OCI-M2 (cell line): Measurements from ENCODE around the gene TMEM247.

ENCODE experiments used
- DNase-seq: peaks from one replicate; lab custom pipeline; 2025; ENCODE audit not compliant: unreplicated experiment; lab: John Stamatoyannopoulos, UW

TMEM247 gene

GRCh38 chr2:46488389-46488788, 9.0 kb downstream of the TMEM247 start:
- no peak for DNase-seq

- DNase-seq: no peak
Measured at GRCh38 chr2:46489423-46490174, 10.2 kb downstream of the TMEM247 start.

- no peak for DNase-seq
Measured at GRCh38 chr2:46490521-46491141, 11.3 kb downstream of the TMEM247 start.

GRCh38 chr2:46492301-46492700, 12.9 kb downstream of the TMEM247 start:
- no peak for DNase-seq

GRCh38 chr2:46493241-46493970, 14.0 kb downstream of the TMEM247 start:
- no peak for DNase-seq

- DNase-seq: no peak
Measured at GRCh38 chr2:46493971-46494250, 14.5 kb downstream of the TMEM247 start.

GRCh38 chr2:46494596-46494995, 15.2 kb downstream of the TMEM247 start:
- no peak for DNase-seq

GRCh38 chr2:46495231-46496030, 16.1 kb downstream of the TMEM247 start:
- DNase-seq: no peak

- no peak for DNase-seq
Measured at GRCh38 chr2:46497766-46498165, 18.4 kb downstream of the TMEM247 start.

GRCh38 chr2:46498681-46499080, 19.3 kb downstream of the TMEM247 start:
- DNase-seq: no peak

GRCh38 chr2:46499392-46499785, 20.0 kb downstream of the TMEM247 start:
- no peak for DNase-seq

GRCh38 chr2:46500801-46501200, 21.4 kb downstream of the TMEM247 start:
- no peak for DNase-seq

GRCh38 chr2:46502291-46502885, 23.0 kb downstream of the TMEM247 start:
- no peak for DNase-seq

- no peak for DNase-seq
Measured at GRCh38 chr2:46503686-46504085, 24.3 kb downstream of the TMEM247 start.

GRCh38 chr2:46504221-46504620, 24.9 kb downstream of the TMEM247 start:
- no peak for DNase-seq

- DNase-seq: no peak
Measured at GRCh38 chr2:46504685-46505471, 25.5 kb downstream of the TMEM247 start.

GRCh38 chr2:46505472-46505783, 26.1 kb downstream of the TMEM247 start:
- no peak for DNase-seq

GRCh38 chr2:46506131-46506706, 26.9 kb downstream of the TMEM247 start:
- no peak for DNase-seq

- no peak for DNase-seq
Measured at GRCh38 chr2:46508312-46508711, 28.9 kb downstream of the TMEM247 start.

GRCh38 chr2:46508759-46509158, 29.4 kb downstream of the TMEM247 start:
- DNase-seq: no peak
